B cell (primary cell): Measurements from ENCODE around the gene NAPEPLD. TPM values are rescaled to one million over a fixed set of nuclear protein-coding genes. Genes with fewer than 3 reads are reported as not detected.
"Not testable (repeated sequence)": the region's sequence is repeated elsewhere in the genome, so short reads cannot be mapped to it uniquely, and the experiment has no call there.

ENCODE experiments used
- ATAC-seq: fragments of 200-7000 bp; cut with Tn5 transposase; one replicate; pipeline ENCODE4 v1.10.0; 2021; ENCODE audit warnings: low read depth, mild to moderate bottlenecking, moderate number of reproducible peaks, moderate library complexity
- CTCF ChIA-PET: fragments of 350-600 bp; sonication (Branson Sonifier 250); formaldehyde crosslinking; loops from one replicate; lab custom pipeline; 2021; ENCODE audit warnings: antibody characterized with exemption, inconsistent platforms; lab: Charles Lee
- POLR2A ChIA-PET: fragments of 350-600 bp; sonication (Branson Sonifier 250); formaldehyde crosslinking; loops from one replicate; lab custom pipeline; 2021; ENCODE audit warnings: antibody characterized with exemption; lab: Charles Lee
- DNase-seq: peaks from one replicate; pipeline ENCODE4 v3.0.0; 2013
- H2AFZ ChIP-seq: 2 replicates; pipeline ENCODE4 v1.6.1; 2012; ENCODE audit warnings: mild to moderate bottlenecking, low read depth, low read length; ENCODE audit not compliant: insufficient read depth, poor library complexity, severe bottlenecking
- H3K27ac ChIP-seq, 2 donors: 1 replicate in 1 of 2; 2 replicates in 1 of 2; pipeline ENCODE4 v1.5.1; 2012 to 2013; ENCODE audit warnings: low read length in 2 of 2, mild to moderate bottlenecking in 2 of 2, moderate library complexity in 1 of 2
- H3K27me3 ChIP-seq, 4 experiments: fragments of 200-600 bp in 1 of 4; sonication (generic) in 1 of 4; replicated peaks in 1 of 4; 1 replicate in 2 of 4; 2 replicates in 2 of 4; pipeline versions ENCODE4 v1.6.1 to v1.7.0; 2013 to 2016; ENCODE audit warnings: low read length in 3 of 4, mild to moderate bottlenecking in 2 of 4, mixed read lengths in 1 of 4, moderate library complexity in 1 of 4; ENCODE audit not compliant: insufficient read depth in 4 of 4, control insufficient read depth in 3 of 4; ENCODE audit errors: control extremely low read depth in 1 of 4
- H3K36me3 ChIP-seq, 2 experiments: replicated peaks in 1 of 2; 1 replicate in 1 of 2; 2 replicates in 1 of 2; pipeline versions ENCODE4 v1.6.1 to v1.7.1; 2013; ENCODE audit warnings: low read length in 1 of 2; ENCODE audit not compliant: insufficient read depth in 2 of 2, control insufficient read depth in 1 of 2; ENCODE audit errors: control extremely low read depth in 1 of 2, extremely low read depth in 1 of 2
- H3K4me1 ChIP-seq, 2 donors: fragments of 200-600 bp in 1 of 2; sonication (generic) in 1 of 2; 1 replicate in 1 of 2; 2 replicates in 1 of 2; pipeline versions ENCODE4 v1.5.1 to v1.6.1; 2013 to 2017; ENCODE audit warnings: low read length in 2 of 2; ENCODE audit not compliant: control insufficient read depth in 2 of 2, insufficient read depth in 2 of 2
- H3K4me2 ChIP-seq: replicated peaks from 2 replicates; pipeline ENCODE3; 2012; ENCODE audit warnings: mild to moderate bottlenecking, low read depth, low read length; ENCODE audit not compliant: poor library complexity, severe bottlenecking
- H3K4me3 ChIP-seq, 5 experiments: fragments of 200-600 bp in 1 of 5; sonication (generic) in 1 of 5; 1 replicate in 3 of 5; 2 replicates in 2 of 5; pipeline versions ENCODE4 v1.5.1 to v1.7.0; 2011 to 2016; ENCODE audit warnings: low read length in 4 of 5, mild to moderate bottlenecking in 4 of 5, low read depth in 2 of 5, control low read depth in 1 of 5, moderate library complexity in 1 of 5; ENCODE audit not compliant: insufficient read depth in 1 of 5; ENCODE audit errors: control extremely low read depth in 1 of 5, extremely low read depth in 1 of 5
- H3K79me2 ChIP-seq: fragments of 200-600 bp; sonication (generic); one replicate; pipeline ENCODE4 v1.6.0; 2016; ENCODE audit warnings: low read length; ENCODE audit not compliant: control insufficient read depth, insufficient read depth
- H3K9ac ChIP-seq: fragments of 200-600 bp; sonication (generic); 2 replicates; pipeline ENCODE4 v1.6.1; 2017; ENCODE audit warnings: mild to moderate bottlenecking, low read length, moderate library complexity
- H3K9me3 ChIP-seq, 3 donors: one replicate each; pipeline versions ENCODE4 v1.6.1 to v1.7.1; 2013; ENCODE audit warnings: low read length in 2 of 3; ENCODE audit not compliant: control insufficient read depth in 2 of 3, insufficient read depth in 1 of 3; ENCODE audit errors: control extremely low read depth in 1 of 3
- H4K20me1 ChIP-seq: 2 replicates; pipeline ENCODE4 v1.6.0; 2012; ENCODE audit warnings: mild to moderate bottlenecking, low read length; ENCODE audit not compliant: insufficient read depth, control insufficient read depth, poor library complexity, severe bottlenecking
- H3K27ac Mint-ChIP-seq: one replicate; pipeline ENCODE4 v1.8.0; 2021; ENCODE audit warnings: mixed read lengths
- H3K27me3 Mint-ChIP-seq: one replicate; pipeline ENCODE4 v1.8.0; 2021; ENCODE audit warnings: mixed read lengths
- H3K4me1 Mint-ChIP-seq: one replicate; pipeline ENCODE4 v1.8.0; 2021; ENCODE audit warnings: mixed read lengths
- H3K4me3 Mint-ChIP-seq: one replicate; pipeline ENCODE4 v1.8.0; 2021; ENCODE audit warnings: mixed read lengths
- H3K9me3 Mint-ChIP-seq: one replicate; pipeline ENCODE4 v1.8.0; 2022; ENCODE audit warnings: mixed read lengths; ENCODE audit not compliant: insufficient read depth
- CTCF ChIP-seq: fragments of 200-600 bp; IDR thresholded peaks from one replicate; pipeline ENCODE4 v1.8.0; 2022; ENCODE audit warnings: antibody characterized with exemption, mild to moderate bottlenecking
- EZH2 ChIP-seq: IDR thresholded peaks from 2 replicates; pipeline ENCODE4 v1.6.1; 2012; ENCODE audit warnings: borderline replicate concordance, low read depth, mild to moderate bottlenecking, moderate library complexity, low read length; ENCODE audit not compliant: insufficient read depth, poor library complexity, severe bottlenecking
- WGBS: methylation state at CpG from one replicate; pipeline ENCODE4 v1.1.5; 2013; ENCODE audit warnings: missing lambda C conversion rate; ENCODE audit not compliant: insufficient coverage; 5-methylcytosine and 5-hydroxymethylcytosine counted together
- intact Hi-C: fragments of 100-400 bp; cut with micrococcal nuclease; formaldehyde crosslinking; loops from one replicate; pipeline ENCODE4 v1.10.0; 2022
- polyA plus RNA-seq: library from polyadenylated mRNA; depleted of rRNA; stranded (reverse); fragments of >200 nt; gene quantifications from 2 replicates; pipeline ENCODE4 v1.2.3, GENCODE V29; 2012
- total RNA-seq, 2 donors: library from RNA; stranded (reverse); fragments of 120-200 nt in 1 of 2; gene quantifications; 1 replicate in 1 of 2; 2 replicates in 1 of 2; pipeline versions ENCODE4 v1.2.3 to v1.2.4, GENCODE V29; 2013 to 2022

The NAPEPLD gene
- total and polyA plus RNA-seq, 2 donors (not counting 1 experiment from before 2014, with no cell fraction given): 3.8 to 20.7 TPM

- Mint-ChIP-seq H3K4me1 (peaks cover 16% of the 10 kb centered on the region), H3K27ac (no peak overlapping the region), H3K4me3 (no peak overlapping the region), H3K9me3 (no peaks in the 10 kb centered on the region), H3K27me3 (no peaks in the 10 kb centered on the region)
- ATAC-seq (no peak), DNase-seq (no peak)
- no peak for TF ChIP-seq EZH2
- TF ChIP-seq CTCF: no peak
- Histone ChIP-seq H3K9ac (no peak overlapping the region), H3K79me2 (peaks cover 45% of the 10 kb centered on the region), H3K9me3 (no peaks in the 10 kb centered on the region), H4K20me1 (no peaks in the 10 kb centered on the region), H3K27me3 (no peaks in the 10 kb centered on the region), H3K27ac (no peak overlapping the region), H3K4me1 (peaks cover 5 to 12% of the 10 kb centered on the region in 2 donors), H3K4me3 (no peak overlapping the region), H3K4me2 (no peak overlapping the region), H2AFZ (no peak overlapping the region), H3K36me3 (peaks cover 15 to 21% of the 10 kb centered on the region in 2 experiments)
- intact Hi-C loops: no loop called here
- POLR2A ChIA-PET: no interaction called here
- CTCF ChIA-PET: interaction anchor here (0.6 kb wide), 1 partner anchor 322 kb away, joined by 3 read pairs; no protein-coding TSS in a partner anchor
- WGBS: no CpG with 5 or more reads among the region's 2 CpGs
Observed at GRCh38 chr7:103080923-103081322, 68.0 kb downstream of the NAPEPLD start.

- no peak overlapping the region for H3K4me3 Mint-ChIP-seq
- DNase-seq (no peak), ATAC-seq (no peak)
- H3K9me3 Mint-ChIP-seq: no peaks in the 10 kb centered on the region
- peaks cover 13% of the 10 kb centered on the region in 2 experiments for H3K36me3 ChIP-seq
- H3K4me1 ChIP-seq: peaks cover 8 to 17% of the 10 kb centered on the region in 2 donors
- no peak overlapping the region for H3K27ac Mint-ChIP-seq
- H3K27ac ChIP-seq: no peak overlapping the region
- TF ChIP-seq CTCF (no peak), EZH2 (no peak)
- no peaks in the 10 kb centered on the region for H3K9me3 ChIP-seq
- intact Hi-C loops: loop anchor here (5.0 kb wide), 1 partner anchor 217 kb away; the partner anchor contains the start of gene PMPCB
- no peak overlapping the region for H2AFZ ChIP-seq
- peaks cover 50% of the 10 kb centered on the region for H3K79me2 ChIP-seq
- H3K4me1 Mint-ChIP-seq: peaks cover 22% of the 10 kb centered on the region
- H3K9ac ChIP-seq: no peak overlapping the region
- H3K27me3 Mint-ChIP-seq: no peaks in the 10 kb centered on the region
- H3K4me3 ChIP-seq: no peak overlapping the region
- H3K4me2 ChIP-seq: no peak overlapping the region
- WGBS: no CpG with 5 or more reads among the region's 3 CpGs
- ChIA-PET POLR2A (no interaction called here), CTCF (no interaction called here)
- no peaks in the 10 kb centered on the region for H3K27me3 ChIP-seq
- H4K20me1 ChIP-seq: no peaks in the 10 kb centered on the region
Observed at GRCh38 chr7:103079836-103080235, 69.1 kb downstream of the NAPEPLD start.

- H3K27ac Mint-ChIP-seq, H2AFZ ChIP-seq, H4K20me1 ChIP-seq, H3K4me2 ChIP-seq, H3K27ac ChIP-seq, H3K36me3 ChIP-seq, H3K4me3 ChIP-seq, ATAC-seq, POLR2A ChIA-PET, H3K27me3 Mint-ChIP-seq, H3K4me3 Mint-ChIP-seq, H3K27me3 ChIP-seq, CTCF ChIA-PET, H3K9me3 ChIP-seq, H3K9me3 Mint-ChIP-seq, H3K9ac ChIP-seq, DNase-seq: not testable (repeated sequence)
- peaks cover 32% of the 10 kb centered on the region for H3K4me1 Mint-ChIP-seq
- 80% methylated on average over 1 of the region's 6 CpGs for whole genome bisulfite sequencing
- intact Hi-C loops: loop anchor here (5.0 kb wide), 1 partner anchor 219 kb away; the partner anchor contains the start of gene PMPCB
- H3K4me1 ChIP-seq: peaks cover 13 to 24% of the 10 kb centered on the region in 2 donors
- peaks cover 50% of the 10 kb centered on the region for H3K79me2 ChIP-seq
Observed at GRCh38 chr7:103078226-103078625, 70.7 kb downstream of the NAPEPLD start.
